Lower leg skin (tissue), 3 donors: ENCODE measurements around the gene RESP18.

Experiments used
- CTCF ChIP-seq, 3 donors: fragments of 450-650 bp; IDR thresholded peaks; one replicate each; pipeline ENCODE4 v1.5.1; 2016; ENCODE audit warnings: antibody characterized with exemption in 3 of 3, mild to moderate bottlenecking in 3 of 3, moderate library complexity in 2 of 3
- POLR2A ChIP-seq, 2 donors: fragments of 450-650 bp; IDR thresholded peaks; one replicate each; pipeline ENCODE4 v1.6.1; 2016 to 2017; ENCODE audit warnings: antibody characterized with exemption in 2 of 2, mild to moderate bottlenecking in 1 of 2, moderate library complexity in 1 of 2

- TF ChIP-seq CTCF (IDR thresholded peaks at IDR 0.05): no peak
- TF ChIP-seq POLR2A (IDR thresholded peaks at IDR 0.05): no peak
Measured at GRCh38 chr2:219282375-219282774, 50.2 kb downstream of the RESP18 start.
